Smooth muscle cell of the pulmonary artery (primary cell): ENCODE results near the gene PXMP2. TPM values are rescaled to one million over a fixed set of nuclear protein-coding genes. Genes with fewer than 3 reads are reported as not detected.

ENCODE experiments used
- total RNA-seq: library from RNA; depleted of rRNA; stranded (reverse); fragments of >200 nt; gene quantifications from 2 replicates; pipeline ENCODE4 v1.2.3, GENCODE V29; 2014

Gene PXMP2
- 8.1 and 8.9 TPM in 2 replicates for total RNA-seq

DNA sequence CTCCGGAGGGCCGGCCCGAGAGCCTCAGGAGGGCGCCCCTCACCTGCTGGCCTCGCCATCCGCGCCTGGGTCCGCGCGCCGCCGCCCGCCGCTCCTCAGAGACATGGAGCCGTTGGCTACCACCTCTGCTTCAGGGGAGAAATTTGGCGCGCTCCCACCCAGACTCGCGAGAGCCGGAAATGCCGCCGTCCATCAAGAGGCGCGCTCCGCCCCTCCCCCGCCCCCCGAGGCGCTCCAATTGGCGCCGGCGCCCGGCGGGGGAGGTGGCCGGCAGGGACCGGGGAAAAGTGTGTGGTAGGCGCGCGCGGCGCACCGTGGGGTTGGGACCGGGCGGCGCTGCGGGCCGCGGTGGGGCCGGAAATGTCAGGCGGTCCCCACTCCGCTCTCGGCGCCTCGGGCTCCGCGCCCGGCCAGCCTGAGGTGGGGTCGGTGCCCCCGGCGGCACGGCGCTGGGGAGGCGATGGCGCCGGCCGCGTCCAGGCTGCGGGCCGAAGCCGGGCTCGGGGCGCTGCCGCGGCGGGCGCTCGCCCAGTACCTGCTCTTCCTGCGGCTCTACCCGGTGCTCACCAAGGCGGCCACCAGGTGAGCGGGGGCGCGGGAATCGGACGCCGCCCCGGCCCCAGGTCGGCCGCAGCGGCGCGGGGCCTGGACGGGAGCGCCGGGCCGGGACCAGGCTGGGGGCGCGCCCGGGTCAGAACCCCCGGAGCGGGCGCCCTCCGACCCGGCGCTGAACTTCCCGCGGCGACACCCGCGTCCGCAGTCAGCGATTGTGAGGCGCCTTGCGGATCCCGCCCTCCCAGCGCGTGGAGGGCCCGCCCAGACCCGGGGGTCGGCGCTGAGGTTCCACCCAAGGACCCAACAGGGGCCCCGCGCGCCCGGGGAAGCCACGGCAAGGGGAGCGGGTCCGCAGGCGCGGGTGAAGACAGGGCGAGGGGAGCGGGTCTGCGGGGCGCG is at the start of gene PXMP2, which contains the start of gene POLE:
Gene PXMP2 (plus strand): TSS at position 377 of the 954 bp plus-strand sequence. CDS start 84 bp downstream, at position 461.
Gene POLE (minus strand): TSS at position 132 of the 954 bp plus-strand sequence. CDS start 27 bp downstream, at position 105.

DNA sequence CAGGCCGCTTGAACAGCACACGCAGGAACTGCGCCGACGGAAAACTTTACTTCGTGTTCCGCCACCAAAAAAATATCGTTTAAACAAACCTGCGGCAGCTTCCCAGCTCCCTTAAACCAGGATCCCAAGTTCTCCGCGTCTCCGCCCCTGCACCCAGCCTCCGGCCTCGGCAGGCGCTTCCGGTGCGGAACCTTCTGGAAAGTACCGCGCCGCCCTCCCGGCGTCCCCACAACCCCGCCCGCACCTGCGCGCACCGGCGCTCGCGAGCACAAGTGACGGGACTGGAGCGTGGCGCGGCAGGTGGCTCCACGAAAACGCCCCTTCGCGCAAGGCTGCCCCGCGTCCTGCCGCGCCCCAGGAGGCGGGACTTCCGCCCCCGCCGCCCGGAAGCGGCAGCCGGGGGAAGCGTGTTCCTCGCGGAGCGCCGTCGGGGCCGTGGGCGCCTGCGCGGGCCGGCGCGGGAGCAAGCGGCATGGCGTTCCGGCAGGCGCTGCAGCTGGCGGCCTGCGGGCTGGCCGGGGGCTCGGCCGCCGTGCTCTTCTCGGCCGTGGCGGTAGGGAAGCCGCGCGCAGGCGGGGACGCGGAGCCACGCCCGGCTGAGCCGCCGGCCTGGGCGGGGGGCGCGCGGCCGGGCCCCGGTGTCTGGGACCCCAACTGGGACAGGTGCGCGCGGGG is 23.2 kb downstream of the PXMP2 start, which contains the start of gene PGAM5:
Gene PGAM5 (plus strand): TSS at position 438 of the 675 bp plus-strand sequence. CDS start 35 bp downstream, at position 473.

Other genes with a start within 250 kb of the PXMP2 start
- 3.1 and 7.1 TPM in 2 replicates for gene FBRSL1, start 197.4 kb upstream of the PXMP2 start, total RNA-seq
- gene LRCOL1, start 77.0 kb upstream of the PXMP2 start, total RNA-seq, result not detected in 2 replicates
- gene P2RX2, start 68.8 kb upstream of the PXMP2 start, total RNA-seq, result not detected in 2 replicates
- gene POLE, start 245 bp upstream of the PXMP2 start, total RNA-seq, result 15.7 and 18.5 TPM in 2 replicates
- gene PGAM5, start 23.3 kb downstream of the PXMP2 start, total RNA-seq, result 24.4 and 38.9 TPM in 2 replicates
- gene ANKLE2, start 74.2 kb downstream of the PXMP2 start, total RNA-seq, result 52.3 and 73.0 TPM in 2 replicates
- gene GOLGA3, start 141.3 kb downstream of the PXMP2 start, total RNA-seq, result 210 and 265 TPM in 2 replicates
- gene CHFR, start 200.0 kb downstream of the PXMP2 start, total RNA-seq, result 32.5 and 49.0 TPM in 2 replicates